ENCODE data around the gene USP12.
"Not testable (repeated sequence)": the region's sequence is repeated elsewhere in the genome, so short reads cannot be mapped to it uniquely, and the experiment has no call there.

Gene USP12, protein sequence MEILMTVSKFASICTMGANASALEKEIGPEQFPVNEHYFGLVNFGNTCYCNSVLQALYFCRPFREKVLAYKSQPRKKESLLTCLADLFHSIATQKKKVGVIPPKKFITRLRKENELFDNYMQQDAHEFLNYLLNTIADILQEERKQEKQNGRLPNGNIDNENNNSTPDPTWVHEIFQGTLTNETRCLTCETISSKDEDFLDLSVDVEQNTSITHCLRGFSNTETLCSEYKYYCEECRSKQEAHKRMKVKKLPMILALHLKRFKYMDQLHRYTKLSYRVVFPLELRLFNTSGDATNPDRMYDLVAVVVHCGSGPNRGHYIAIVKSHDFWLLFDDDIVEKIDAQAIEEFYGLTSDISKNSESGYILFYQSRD

GRCh38 chr13:27171244-27171826, at the start of gene USP12:
USP12 (minus strand) TSS chr13:27171811; CDS start chr13:27171639, 172 bp downstream.
- peaks cover 41% of the 10 kb centered on the region for H3K4me1 Mint-ChIP-seq (ENCODE audit: low read depth)
- peak within 1 kb of the TSS; percentile 98 for H3K4me3 Mint-ChIP-seq

GRCh38 chr13:27219611-27220010, 48.0 kb upstream of the USP12 start:
- Mint-ChIP-seq H3K9me3 (peaks cover 3% of the 10 kb centered on the region), H3K4me3 (no peak overlapping the region), H3K27me3 (ENCODE audit: low read depth) (peaks cover 5% of the 10 kb centered on the region), H3K36me3 (ENCODE audit: low read depth) (no peaks in the 10 kb centered on the region), H3K27ac (no peak overlapping the region), H3K4me1 (ENCODE audit: low read depth) (no peaks in the 10 kb centered on the region)

More at GRCh38 chr13:27171244-27171826, at the start of gene USP12:
- H3K27ac Mint-ChIP-seq = peak within 1 kb of the TSS; percentile 97
- H3K9me3 Mint-ChIP-seq = no peaks in the 10 kb centered on the region
- H3K36me3 Mint-ChIP-seq (ENCODE audit: low read depth) = peaks cover 6% of the 10 kb centered on the region
- no peaks in the 10 kb centered on the region for H3K27me3 Mint-ChIP-seq (ENCODE audit: low read depth)

- not testable (repeated sequence) for H3K27ac Mint-ChIP-seq; H3K36me3 Mint-ChIP-seq (ENCODE audit: low read depth); H3K27me3 Mint-ChIP-seq (ENCODE audit: low read depth); H3K9me3 Mint-ChIP-seq; H3K4me1 Mint-ChIP-seq (ENCODE audit: low read depth); H3K4me3 Mint-ChIP-seq
Observed at GRCh38 chr13:27218861-27219260, 47.2 kb upstream of the USP12 start.

DNA sequence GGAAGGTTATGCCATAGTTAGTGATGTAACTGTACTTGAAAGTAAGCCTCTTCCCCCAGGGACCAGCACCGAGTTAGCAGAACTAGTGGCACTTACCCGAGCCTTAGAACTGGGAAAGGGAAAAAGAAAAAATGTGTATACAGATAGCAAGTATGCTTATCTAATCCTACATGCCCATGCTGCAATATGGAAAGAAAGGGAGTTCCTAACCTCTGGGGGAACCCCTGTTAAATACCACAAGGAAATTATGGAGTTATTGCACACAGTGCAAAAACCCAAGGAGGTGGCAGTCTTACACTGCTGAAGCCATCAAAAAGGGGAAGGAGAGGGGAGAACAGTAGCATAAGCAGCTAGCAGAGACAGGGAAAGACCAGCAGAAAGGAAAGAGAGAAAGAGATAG, 46.2 kb upstream of the USP12 start:
- not testable (repeated sequence) for H3K4me1 Mint-ChIP-seq (ENCODE audit: low read depth); H3K27me3 Mint-ChIP-seq (ENCODE audit: low read depth); H3K9me3 Mint-ChIP-seq; H3K4me3 Mint-ChIP-seq; H3K36me3 Mint-ChIP-seq (ENCODE audit: low read depth); H3K27ac Mint-ChIP-seq

GRCh38 chr13:27213386-27213785, 41.8 kb upstream of the USP12 start:
- not testable (repeated sequence) for H3K9me3 Mint-ChIP-seq; H3K27me3 Mint-ChIP-seq (ENCODE audit: low read depth); H3K4me3 Mint-ChIP-seq; H3K4me1 Mint-ChIP-seq (ENCODE audit: low read depth); H3K36me3 Mint-ChIP-seq (ENCODE audit: low read depth); H3K27ac Mint-ChIP-seq

GRCh38 chr13:27211771-27212364, 40.3 kb upstream of the USP12 start:
- Mint-ChIP-seq H3K4me3 (no peak overlapping the region), H3K36me3 (ENCODE audit: low read depth) (no peaks in the 10 kb centered on the region), H3K9me3 (peaks cover 3% of the 10 kb centered on the region), H3K27me3 (ENCODE audit: low read depth) (peaks cover 3% of the 10 kb centered on the region), H3K27ac (no peak overlapping the region), H3K4me1 (ENCODE audit: low read depth) (peaks cover 4% of the 10 kb centered on the region)

- no peak overlapping the region for H3K27ac Mint-ChIP-seq
- H3K4me3 Mint-ChIP-seq = no peak overlapping the region
- peaks cover 3% of the 10 kb centered on the region for H3K9me3 Mint-ChIP-seq
- H3K27me3 Mint-ChIP-seq (ENCODE audit: low read depth) = peaks cover 3% of the 10 kb centered on the region
- H3K4me1 Mint-ChIP-seq (ENCODE audit: low read depth) = peaks cover 4% of the 10 kb centered on the region
- no peaks in the 10 kb centered on the region for H3K36me3 Mint-ChIP-seq (ENCODE audit: low read depth)
Observed at GRCh38 chr13:27211271-27211670, 39.7 kb upstream of the USP12 start.

- Mint-ChIP-seq H3K27me3 (ENCODE audit: low read depth) (peaks cover 3% of the 10 kb centered on the region), H3K27ac (no peak overlapping the region), H3K4me3 (no peak overlapping the region), H3K9me3 (peaks cover 3% of the 10 kb centered on the region), H3K36me3 (ENCODE audit: low read depth) (no peaks in the 10 kb centered on the region), H3K4me1 (ENCODE audit: low read depth) (peaks cover 4% of the 10 kb centered on the region)
Observed at GRCh38 chr13:27208514-27208913, 36.9 kb upstream of the USP12 start.

DNA sequence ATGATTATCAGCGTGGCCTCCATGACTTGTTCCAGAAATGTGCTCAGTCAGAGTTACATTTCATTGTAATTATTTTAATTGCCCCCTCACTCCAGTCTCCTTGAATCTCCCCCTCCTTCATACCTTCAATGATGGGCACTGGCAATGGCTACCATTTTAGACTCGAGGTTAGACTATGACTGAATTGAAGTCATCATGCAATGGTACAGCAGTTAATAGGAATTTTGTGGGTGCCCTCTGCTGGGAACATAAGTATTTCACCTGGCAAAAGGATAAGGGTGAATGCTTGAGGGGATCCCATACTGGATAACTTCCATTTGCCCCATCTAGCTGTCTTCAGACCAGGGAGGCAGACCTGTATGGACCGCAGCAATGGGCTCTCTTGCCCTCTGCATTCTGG, 32.2 kb upstream of the USP12 start:
- Mint-ChIP-seq H3K4me1 (ENCODE audit: low read depth) (peaks cover 2% of the 10 kb centered on the region), H3K9me3 (no peaks in the 10 kb centered on the region), H3K27me3 (ENCODE audit: low read depth) (no peaks in the 10 kb centered on the region), H3K36me3 (ENCODE audit: low read depth) (no peaks in the 10 kb centered on the region), H3K27ac (no peak overlapping the region), H3K4me3 (no peak overlapping the region)

- Mint-ChIP-seq H3K4me3 (no peak overlapping the region), H3K27me3 (ENCODE audit: low read depth) (no peaks in the 10 kb centered on the region), H3K4me1 (ENCODE audit: low read depth) (peaks cover 2% of the 10 kb centered on the region), H3K27ac (no peak overlapping the region), H3K36me3 (ENCODE audit: low read depth) (no peaks in the 10 kb centered on the region), H3K9me3 (no peaks in the 10 kb centered on the region)
Observed at GRCh38 chr13:27203186-27203585, 31.6 kb upstream of the USP12 start.

- Mint-ChIP-seq H3K36me3 (ENCODE audit: low read depth) (peaks cover 3% of the 10 kb centered on the region), H3K4me3 (no peak overlapping the region), H3K4me1 (ENCODE audit: low read depth) (peaks cover 2% of the 10 kb centered on the region), H3K27me3 (ENCODE audit: low read depth) (no peaks in the 10 kb centered on the region), H3K27ac (no peak overlapping the region), H3K9me3 (no peaks in the 10 kb centered on the region)
Observed at GRCh38 chr13:27201661-27202060, 30.1 kb upstream of the USP12 start.

DNA sequence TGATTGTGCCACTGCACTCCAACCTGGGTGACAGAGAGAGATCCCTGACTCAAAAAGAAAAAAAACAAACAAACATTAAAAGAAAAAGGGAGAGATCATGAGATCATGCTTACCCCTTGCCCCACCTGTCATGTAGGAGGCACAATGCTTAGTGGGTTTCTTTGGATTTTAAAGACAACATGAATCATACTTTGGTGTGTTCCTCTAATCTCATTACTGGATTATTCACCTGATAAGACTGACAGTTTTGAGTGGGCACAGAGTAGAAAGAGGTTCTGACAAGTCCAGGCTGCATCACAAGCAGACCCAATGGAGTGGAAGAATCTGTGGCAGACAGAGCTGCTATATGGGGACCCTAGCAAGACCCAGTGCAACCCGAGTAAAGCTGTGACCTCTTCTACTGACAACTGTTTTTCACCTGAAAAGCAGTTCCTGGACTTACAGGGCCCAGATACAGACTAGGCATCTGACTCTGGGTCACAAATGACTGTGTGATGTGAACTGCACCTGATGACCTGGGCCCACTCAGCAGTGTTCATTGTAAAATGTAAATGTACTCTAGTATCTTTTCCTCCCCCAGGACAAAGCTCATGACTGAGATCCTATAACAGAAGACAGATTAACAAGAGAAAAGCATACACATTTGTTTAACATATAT, 28.9 kb upstream of the USP12 start:
- no peak overlapping the region for H3K4me3 Mint-ChIP-seq
- H3K36me3 Mint-ChIP-seq (ENCODE audit: low read depth) = peaks cover 3% of the 10 kb centered on the region
- H3K27ac Mint-ChIP-seq = no peak overlapping the region
- no peaks in the 10 kb centered on the region for H3K9me3 Mint-ChIP-seq
- H3K4me1 Mint-ChIP-seq (ENCODE audit: low read depth) = peaks cover 5% of the 10 kb centered on the region
- H3K27me3 Mint-ChIP-seq (ENCODE audit: low read depth) = no peaks in the 10 kb centered on the region

- Mint-ChIP-seq H3K4me1 (ENCODE audit: low read depth) (peaks cover 11% of the 10 kb centered on the region), H3K27ac (no peak overlapping the region), H3K36me3 (ENCODE audit: low read depth) (peaks cover 3% of the 10 kb centered on the region), H3K27me3 (ENCODE audit: low read depth) (no peaks in the 10 kb centered on the region), H3K9me3 (no peaks in the 10 kb centered on the region), H3K4me3 (no peak overlapping the region)
Observed at GRCh38 chr13:27199696-27200095, 28.1 kb upstream of the USP12 start.

- no peak overlapping the region for H3K27ac Mint-ChIP-seq
- H3K9me3 Mint-ChIP-seq = no peaks in the 10 kb centered on the region
- H3K36me3 Mint-ChIP-seq (ENCODE audit: low read depth) = peaks cover 3% of the 10 kb centered on the region
- H3K4me3 Mint-ChIP-seq = no peak overlapping the region
- no peaks in the 10 kb centered on the region for H3K27me3 Mint-ChIP-seq (ENCODE audit: low read depth)
- H3K4me1 Mint-ChIP-seq (ENCODE audit: low read depth) = peaks cover 11% of the 10 kb centered on the region
Observed at GRCh38 chr13:27199211-27199610, 27.6 kb upstream of the USP12 start.
